GM21390 (cell line): ENCODE results near the gene GPR62.

Source experiments
- ATAC-seq: cut with Tn5 transposase; IDR thresholded peaks from one replicate; pipeline ENCODE4 v1.9.1; 2021; ENCODE audit not compliant: unreplicated experiment

Gene GPR62

DNA sequence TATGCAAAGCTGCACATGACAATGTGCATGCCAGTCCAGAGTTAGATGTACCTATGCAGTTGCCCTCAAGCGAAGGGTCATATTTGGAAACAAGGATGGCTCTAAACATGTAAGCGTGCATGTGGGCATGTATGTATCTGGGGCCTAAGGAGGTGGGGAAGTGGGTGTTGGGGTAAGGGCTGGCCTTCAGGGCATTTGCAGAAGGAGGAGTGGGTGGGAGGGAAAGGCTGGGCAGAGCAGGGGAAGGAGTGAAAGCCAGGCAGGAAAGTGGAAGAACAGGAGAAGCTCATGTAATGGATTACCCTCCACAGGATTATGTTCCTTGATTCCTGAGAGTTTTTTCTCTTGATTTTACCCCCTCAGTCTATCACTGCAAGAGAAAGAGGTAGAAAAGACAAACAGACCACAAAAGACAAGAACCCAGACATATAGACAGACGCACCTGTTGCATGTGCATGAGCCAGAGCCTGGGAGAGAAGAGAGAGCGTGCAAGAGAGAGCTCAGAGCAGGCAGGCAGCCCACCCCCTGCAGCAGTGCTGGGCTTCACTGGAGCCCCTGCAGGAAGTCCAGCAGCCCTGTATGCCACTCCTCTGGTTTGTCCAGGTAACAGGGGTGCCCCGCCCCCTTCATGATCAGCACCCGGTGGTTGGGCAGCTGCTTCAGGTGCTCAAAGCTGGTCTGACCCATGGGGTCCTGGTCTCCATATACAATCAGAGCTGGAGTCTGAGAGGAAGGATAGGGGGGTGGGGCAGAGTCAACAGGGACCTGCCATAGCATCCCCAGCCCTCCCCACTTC, 13.9 kb downstream of the GPR62 start:
- no peak for ATAC-seq

DNA sequence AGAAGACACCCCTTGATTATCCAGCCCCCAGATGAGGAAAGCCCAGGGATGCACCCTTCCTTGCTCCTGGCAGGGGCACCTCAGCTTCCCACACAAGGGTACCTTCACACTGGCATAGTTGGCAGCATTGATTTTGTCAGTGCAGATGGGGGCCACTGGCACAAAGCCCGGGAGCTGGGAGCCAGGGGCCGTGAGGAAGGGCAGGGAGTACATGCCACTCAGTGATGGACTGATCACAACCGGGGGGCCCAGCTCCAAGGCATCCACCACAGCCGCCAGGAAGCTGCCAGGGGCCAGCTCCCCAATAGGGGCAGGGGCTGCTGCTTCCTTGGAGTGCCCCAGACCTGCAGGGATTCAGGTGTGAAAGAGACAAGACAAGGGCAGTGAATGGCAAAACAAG, 14.7 kb downstream of the GPR62 start:
- no peak for ATAC-seq

DNA sequence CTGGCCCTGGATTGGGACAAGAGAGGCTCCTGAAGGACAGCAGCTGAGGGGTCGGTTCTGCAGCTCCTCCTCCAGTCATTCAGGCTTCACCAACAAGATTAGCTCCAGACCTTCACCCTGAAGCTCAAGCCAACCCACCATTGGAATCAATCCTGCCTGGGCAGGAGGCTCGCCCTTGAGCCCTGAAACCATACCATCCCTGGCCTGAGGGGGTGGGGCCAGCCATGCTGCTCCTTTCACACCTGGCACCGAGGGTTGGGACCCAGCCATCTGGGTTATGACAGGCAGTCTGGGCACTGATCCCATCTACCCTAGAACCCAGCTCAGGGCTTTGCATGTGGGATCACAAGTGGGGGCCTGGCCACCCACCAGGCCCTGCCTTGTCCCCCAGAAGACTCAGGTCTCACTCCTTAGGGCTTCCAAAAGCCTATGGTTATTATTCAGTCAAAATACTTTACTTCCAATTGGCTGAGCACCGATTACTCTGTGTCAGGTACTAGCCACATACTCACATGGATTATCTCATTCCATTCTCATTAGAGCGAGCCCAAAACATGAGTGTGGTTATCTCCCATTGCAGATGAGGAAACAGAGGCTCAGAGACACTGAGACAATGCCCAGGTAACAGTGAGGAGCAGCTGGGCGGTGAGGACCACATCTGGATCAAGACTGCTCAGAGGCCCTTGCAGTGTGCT, 15.6 kb downstream of the GPR62 start:
- ATAC-seq = no peak

DNA sequence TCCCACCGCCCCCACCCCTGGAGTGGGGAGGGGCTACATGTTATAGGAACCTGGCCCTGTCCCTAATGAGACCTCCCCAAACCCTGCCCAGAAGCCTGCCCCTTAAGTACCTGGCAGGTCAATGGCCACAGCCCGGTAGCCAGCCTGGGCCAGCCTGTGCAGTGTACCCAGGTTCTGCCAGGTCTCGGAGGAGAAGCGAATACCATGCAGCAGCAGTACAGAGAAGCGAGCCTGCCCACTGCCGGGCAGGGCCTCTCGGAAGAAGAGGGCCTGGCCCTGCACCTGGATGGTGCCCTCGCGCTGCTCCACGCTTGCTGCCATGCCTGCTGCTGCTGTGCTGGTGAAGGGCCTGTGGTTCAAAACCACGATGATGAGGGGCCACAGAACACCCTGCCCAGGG, 16.2 kb downstream of the GPR62 start:
- no peak for ATAC-seq

DNA sequence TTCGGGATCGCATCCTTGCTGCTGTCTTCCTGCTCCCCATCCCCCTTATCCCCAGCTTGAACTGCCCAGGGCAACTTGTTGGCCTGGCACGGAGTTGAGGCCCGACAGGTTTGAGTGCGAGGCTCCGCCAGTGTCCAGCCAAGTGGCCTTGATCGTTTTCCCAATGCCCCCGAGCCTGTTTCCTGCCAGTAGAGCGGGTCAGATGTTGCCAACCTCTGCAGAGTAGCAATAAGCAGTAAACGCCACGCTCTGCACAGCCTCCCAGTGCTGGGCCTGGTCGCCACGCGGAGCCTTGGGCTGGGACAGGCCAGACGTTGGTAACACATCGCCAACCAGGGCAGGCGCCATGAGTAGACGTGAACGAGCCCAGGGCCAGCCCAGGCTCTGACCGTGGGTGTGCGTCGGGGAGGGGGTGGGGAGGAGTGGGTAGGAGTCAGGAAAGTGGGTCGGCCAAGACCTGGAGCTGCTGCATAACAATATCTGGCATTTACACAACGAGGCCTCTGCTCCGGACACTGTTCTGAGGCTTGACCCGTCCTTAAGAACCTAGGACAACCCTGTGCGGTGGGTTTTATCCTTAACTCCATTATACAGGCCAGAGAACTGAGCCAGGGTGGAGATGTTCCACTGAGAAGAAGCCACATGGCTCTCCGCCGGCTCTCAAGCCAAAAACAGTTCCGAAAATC, 19.2 kb downstream of the GPR62 start:
- ATAC-seq = peak; percentile 5

DNA sequence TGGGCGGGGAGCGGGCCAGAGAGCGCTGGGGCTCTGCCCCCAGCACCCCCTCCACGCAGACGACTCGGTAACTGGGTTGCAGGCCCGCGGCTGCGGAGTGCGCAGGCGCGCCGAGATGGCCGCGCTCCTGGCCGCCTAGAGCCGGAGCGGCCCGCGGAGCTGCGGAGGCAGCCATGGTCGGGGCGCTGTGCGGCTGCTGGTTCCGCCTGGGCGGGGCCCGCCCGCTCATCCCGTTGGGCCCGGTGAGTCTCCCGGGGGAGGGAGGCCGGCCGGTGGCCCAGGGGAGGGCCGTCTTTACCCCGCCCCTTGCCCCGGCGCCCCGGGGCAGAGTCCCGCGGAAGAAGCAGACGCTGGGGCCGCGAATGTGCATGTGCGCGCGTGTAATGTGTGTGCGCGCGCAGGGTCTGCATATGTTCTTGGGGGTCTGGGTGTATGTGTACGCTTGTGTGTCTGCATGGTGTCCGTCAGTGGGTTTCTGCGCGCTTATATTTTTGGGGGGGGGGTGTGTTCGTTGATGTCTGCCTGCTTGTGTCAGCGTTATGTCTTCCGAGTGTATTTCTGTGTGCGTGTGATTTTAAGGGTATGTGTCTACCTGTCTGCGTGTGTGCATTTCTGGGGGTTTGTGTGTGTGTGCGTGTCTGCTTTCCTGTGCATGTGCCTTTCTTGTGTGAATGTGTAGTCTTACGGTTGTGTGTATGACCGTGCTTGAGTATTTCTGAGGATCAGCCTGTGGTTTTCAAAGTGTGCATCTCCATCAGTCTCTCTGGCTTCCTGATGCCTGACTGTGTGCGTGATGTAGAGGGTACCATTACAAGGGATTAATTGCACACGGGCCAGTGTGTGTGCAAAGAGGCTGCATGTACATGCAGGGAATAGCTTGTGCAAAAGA, 20.0 kb downstream of the GPR62 start, which contains the start of gene ABHD14A:
TSS of gene ABHD14A (plus strand) at position 102 of the 889 bp plus-strand sequence. CDS start at position 174, 72 bp downstream.
- ATAC-seq = peak; percentile 59

DNA sequence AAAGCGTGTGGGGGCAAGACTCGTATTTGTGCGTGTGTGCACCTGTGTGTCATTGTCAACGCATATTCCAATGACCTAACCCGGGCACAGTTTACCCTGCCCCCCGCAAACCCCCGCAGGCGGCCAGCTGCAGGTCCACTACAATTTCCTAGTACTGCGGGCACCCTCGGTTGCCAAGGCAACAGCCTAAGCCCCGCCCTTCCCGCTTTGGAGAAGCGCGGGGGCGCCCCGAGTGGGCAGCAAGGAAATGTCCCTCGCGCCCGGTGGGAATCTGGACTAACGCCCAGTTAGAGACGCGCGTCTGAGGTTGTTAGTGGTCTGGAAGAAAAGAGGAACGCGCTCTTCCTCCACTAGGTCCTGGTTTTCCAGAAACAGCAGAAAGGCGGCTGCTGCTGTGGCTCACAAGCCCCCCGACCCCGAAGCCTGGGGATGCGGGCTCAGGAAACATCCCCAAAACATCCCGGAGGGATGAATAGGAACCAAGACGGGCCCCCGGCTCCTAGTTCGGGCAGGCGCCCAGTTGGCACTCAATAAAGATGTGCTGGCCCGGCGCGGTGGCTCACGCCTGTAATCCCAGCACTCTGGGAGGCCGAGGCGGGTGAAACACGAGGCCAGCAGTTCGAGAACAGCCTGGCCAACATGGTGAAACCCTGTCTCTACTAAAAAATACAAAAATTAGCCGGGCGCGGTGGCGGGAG, 20.8 kb downstream of the GPR62 start:
- no peak for ATAC-seq

DNA sequence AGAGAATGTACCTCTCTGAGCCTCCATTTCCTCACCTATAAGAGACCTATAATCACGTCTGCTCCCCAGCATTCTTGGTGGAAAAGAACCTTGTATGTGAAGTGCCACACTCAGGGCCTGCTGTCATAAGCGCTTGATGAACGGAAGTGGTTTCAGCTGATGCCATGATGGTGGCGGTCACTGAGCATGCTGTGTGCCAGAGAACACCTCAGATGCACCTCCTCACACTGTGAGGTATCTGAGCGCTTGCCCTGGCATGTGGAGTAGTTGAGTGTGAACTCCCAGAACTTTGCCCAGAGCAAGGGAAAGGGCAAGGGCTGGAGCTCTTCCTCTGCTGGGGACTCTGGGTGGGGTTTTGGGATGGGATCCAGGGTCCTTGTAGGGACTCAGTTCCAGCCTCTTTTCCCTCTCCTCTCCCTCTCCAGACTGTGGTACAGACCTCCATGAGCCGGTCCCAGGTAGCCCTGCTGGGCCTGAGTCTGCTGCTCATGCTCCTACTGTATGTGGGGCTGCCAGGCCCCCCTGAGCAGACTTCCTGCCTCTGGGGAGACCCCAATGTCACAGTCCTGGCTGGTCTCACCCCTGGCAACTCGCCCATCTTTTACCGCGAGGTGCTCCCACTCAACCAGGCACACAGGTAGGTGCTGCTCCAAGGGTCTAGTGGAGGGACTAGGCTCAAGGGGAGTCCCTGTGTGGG, 22.4 kb downstream of the GPR62 start:
- no peak for ATAC-seq

DNA sequence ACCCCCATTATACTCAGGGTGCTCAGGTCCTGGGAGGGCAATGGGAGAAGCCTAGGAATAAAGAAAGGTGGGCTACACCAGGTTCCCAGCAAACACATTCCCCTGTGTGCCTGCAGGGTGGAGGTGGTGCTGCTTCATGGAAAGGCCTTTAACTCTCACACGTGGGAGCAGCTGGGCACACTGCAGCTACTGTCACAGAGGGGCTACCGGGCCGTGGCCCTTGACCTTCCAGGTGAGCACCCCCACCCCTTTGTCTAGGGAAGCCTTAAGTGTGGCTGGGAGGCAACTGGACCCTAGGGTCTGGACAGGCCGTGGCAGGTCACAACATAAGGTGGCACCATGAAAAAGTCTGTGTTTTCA, 22.9 kb downstream of the GPR62 start:
- no peak for ATAC-seq

DNA sequence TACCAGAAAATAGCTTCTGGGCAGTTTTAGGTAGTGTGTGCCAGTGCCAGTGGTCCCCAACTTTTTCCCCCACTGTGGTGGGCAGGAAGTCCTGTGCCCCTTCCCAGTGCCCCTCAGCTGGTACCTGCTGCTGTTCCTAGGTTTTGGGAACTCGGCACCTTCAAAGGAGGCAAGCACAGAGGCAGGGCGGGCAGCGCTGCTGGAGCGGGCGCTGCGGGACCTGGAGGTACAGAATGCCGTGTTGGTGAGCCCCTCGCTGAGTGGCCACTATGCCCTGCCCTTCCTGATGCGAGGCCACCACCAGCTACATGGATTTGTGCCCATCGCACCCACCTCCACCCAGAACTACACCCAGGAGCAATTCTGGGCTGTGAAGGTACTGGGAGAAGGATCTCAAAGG, 25.1 kb downstream of the GPR62 start:
- ATAC-seq = no peak

DNA sequence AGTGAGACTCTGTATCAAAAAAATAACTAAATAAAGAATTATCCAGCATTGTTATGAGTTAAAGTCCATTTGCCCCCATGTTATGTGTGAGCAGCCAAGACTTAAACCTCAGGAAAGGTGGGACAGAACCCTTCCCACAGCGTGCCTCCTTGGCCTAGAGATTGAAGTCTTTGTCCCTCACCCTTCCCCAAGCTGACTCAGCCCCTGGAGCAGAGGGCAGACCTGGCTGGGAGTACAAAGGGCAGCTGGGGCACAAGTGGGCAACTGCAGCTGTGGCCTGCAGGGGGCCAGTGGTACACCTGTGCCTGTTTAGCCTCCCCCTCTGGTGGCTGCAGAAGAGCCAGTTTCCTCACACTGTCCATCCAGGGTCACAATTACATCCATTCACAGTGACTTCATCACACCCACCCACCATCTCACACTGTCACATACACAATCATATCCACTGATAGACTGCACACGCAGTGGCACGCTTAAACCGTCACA, 27.2 kb downstream of the GPR62 start:
- peak; percentile 48 for ATAC-seq

DNA sequence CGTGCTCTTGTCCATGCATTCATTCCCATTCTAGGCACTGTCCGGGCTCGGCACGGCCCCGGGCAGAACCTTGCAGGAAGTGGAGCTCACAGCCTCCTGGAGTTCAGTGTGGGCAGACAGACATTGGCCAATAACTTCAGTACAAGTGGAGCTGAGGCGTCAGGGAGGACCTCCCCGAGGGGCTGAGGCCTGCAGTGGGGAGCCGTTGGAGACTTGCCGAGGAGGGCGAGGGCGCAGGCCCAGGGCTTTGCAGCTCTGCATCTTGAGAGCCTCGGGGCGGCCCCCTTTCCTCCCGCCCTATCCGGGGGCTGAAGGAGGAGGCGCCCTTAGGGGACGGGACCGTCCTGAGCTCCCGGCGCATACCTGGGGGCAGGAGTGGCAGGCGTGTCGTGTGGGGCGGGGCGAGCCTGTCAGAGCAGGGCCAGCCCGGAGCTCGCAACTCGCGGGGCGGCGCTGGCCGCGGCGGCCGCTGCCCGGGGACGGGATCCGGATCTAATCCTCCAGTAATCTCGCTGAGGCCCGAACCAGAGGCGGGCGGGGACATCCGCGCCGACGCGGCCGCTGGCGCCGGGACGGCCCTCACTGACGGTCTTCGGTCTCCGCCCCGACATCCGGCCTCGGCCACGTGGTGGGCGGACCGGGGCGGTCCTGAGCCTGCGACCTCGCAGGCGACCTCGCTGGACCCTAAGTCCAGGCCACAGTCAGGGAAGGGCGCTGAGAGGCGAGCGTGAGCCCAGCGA, 27.8 kb downstream of the GPR62 start, which contains the start of gene ACY1:
TSS of gene ACY1 (plus strand) at position 698 of the 740 bp plus-strand sequence. CDS start 530 bp downstream, outside the sequence.
- peak; percentile 77 for ATAC-seq

DNA sequence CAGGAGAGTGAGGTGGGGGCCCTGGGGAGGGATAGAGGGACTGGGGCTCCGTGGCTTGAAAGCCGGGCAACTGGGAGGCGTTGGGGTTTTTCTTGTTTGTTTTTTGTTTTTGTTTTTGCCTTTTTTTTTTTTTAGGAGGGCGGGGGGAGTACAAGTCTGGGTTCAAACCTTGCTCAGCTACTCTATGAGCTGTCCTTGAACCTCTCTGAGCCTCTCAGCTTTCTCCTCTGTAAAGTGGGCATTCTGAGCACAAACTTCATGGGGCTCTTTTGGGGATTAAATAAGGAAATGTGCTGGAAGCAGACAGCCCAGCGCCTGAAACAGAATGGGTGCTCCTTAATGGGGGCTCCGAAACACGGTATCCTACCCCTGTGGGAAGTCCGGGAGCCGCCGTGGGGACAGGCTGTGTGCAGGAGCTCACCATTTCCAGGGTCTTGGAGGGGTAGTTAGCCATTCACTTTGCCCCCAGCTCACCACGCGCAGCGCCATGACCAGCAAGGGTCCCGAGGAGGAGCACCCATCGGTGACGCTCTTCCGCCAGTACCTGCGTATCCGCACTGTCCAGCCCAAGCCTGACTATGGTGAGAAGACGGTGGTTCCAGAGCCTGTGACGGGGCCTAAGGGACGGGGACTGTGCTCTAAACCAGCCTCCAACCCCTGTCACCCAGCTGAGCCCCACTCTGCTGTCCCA, 28.5 kb downstream of the GPR62 start:
- ATAC-seq = no peak

DNA sequence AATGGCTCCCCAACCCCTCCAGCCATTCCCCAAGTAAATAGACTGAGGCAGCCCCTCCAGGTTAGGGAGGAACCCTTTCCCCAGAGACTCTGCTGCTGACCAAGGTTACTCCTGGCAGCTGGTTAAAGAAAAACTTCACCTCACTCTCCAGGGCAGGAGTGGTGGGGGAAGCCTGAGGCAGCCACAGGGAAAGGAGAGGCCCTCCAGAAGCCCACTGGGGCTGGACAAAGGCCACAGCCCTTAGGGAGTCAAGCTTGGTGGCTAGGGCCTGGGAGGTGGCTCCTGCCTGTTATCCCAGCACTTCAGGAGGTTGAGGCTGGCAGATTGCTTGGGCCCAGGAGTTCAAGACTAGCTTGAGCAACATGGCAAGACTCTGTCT, 29.1 kb downstream of the GPR62 start:
- no peak for ATAC-seq

DNA sequence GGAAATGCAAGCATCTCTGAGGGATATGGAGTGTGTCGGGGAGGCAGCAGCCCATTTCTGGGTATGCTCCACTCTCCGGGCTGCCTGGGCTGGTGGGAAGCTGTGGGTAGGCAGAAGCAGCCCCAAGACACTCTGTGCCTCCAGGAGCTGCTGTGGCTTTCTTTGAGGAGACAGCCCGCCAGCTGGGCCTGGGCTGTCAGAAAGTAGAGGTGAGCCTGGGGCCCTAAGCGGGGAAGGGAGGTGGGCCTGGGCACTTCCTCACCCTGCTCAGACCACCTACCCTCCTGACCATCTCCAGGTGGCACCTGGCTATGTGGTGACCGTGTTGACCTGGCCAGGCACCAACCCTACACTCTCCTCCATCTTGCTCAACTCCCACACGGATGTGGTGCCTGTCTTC, 29.9 kb downstream of the GPR62 start:
- no peak for ATAC-seq

DNA sequence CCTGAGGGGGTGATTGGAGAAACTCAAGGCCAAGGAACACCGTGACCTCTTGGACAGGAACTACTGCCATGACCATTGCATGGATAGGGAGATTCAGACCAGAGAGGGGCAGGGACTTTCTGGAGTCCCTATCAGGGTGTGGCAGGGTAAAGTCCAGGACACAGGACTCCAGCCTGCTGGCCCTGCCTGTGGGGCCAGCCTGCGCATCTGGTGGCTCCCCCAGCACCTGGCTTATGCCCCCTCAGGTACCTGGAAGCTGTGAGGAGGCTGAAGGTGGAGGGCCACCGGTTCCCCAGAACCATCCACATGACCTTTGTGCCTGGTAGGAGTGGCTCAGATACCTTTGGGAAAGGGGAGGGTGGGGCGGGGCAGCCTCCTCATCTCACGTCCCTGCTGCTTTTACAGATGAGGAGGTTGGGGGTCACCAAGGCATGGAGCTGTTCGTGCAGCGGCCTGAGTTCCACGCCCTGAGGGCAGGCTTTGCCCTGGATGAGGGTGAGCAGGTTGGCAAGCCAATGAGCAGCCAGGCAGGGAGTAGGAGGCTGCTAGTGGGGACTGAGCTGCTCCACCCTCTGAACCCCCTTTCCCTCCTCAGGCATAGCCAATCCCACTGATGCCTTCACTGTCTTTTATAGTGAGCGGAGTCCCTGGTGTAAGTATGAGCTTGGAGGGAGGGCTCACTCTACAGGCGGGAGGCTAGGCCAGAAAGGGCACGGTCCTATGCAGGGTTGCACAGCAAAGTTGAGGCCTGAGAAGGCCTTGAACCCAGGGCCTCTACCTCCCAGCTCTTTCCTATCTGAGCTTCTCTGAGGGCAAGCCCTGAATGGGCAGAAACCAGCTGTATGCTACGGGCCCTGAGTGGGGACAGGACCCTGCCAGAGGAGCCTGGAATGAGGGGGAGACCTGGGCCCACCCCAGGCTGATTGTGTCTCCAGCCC, 31.1 kb downstream of the GPR62 start:
- no peak for ATAC-seq

DNA sequence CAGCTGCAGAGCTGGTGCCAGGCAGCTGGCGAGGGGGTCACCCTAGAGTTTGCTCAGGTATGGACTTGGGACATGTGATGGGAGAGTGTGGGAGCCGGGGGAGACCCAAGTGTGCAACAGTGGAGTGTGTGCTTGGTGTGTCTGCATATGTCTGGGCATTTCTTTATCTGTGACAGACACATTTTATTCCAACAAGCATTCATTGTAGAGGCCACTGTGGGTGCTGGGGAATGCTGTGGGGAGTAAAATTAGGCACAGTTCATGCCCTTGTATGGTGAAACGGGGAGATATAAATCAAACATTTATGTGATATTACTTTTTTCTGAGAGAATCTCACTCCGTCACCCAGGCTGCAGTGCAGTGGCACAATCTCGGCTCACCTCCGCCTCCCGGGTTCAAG, 32.4 kb downstream of the GPR62 start:
- ATAC-seq = no peak
